ENCODE measurements around the gene PCSK6.
"Not testable (repeated sequence)": the region's sequence is repeated elsewhere in the genome, so short reads cannot be mapped to it uniquely, and the experiment has no call there.

The PCSK6 gene

GRCh38 chr15:101303408-101303807 lies 186.1 kb downstream of the PCSK6 start:
- no peak for DNase-seq

DNA sequence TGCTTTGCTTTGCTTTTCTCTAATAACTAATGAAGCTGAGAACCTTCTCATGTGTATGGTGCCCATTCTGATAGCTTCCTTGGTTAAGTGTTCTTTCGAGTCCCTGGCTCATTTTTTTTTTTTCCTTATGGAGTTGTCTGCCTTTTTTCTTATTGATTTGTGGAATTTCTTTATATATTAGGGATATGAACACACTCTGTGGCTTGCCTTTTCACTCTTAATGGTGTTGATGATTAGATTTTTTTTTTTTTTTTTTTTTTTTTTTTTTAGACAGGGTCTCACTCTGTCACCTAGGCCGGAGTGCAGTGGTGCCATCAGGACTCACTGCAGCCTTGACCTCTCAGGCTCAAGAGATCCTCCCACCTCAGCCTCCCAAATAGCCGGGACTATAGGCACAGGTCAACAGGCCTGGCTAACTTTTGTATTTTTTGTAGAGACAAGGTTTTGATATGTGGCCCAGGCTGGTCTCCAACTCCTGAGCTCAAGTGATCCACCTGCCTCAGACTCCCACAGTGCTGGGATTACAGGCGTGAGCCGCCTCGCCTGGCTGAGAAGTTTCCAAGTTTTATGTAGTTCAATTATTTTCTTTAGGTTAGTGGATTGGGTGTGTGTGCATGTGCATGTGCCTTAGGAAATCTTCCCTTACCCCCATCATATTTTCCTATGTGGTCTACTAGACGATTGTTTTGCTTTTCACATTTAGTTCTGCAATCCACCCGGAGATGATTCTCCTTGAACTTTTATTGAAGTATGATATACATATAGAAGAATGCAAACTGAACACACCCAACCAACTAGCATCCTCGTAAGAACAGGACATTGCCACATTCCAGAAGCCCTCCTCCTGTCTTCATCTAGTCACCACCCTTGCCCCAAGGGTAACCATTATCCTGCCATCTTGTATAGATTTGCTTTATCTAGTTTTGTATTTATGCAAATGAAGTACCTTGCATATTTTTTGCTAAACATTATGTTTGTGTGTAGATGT lies 192.8 kb downstream of the PCSK6 start:
- DNase-seq = no peak

- no peak for DNase-seq
Measured at GRCh38 chr15:101295607-101296161, 193.8 kb downstream of the PCSK6 start.

GRCh38 chr15:101294731-101295606 lies 194.5 kb downstream of the PCSK6 start, which contains the start of gene SNRPA1:
Gene SNRPA1, minus strand, starts transcription at chr15:101295248. Its CDS starts 70 bp downstream, at chr15:101295178.
- peak; percentile 97 for DNase-seq

- DNase-seq = no peak
Measured at GRCh38 chr15:101293122-101293521, 196.4 kb downstream of the PCSK6 start.

- no peak for DNase-seq
Measured at GRCh38 chr15:101288905-101289513, 200.5 kb downstream of the PCSK6 start.

DNA sequence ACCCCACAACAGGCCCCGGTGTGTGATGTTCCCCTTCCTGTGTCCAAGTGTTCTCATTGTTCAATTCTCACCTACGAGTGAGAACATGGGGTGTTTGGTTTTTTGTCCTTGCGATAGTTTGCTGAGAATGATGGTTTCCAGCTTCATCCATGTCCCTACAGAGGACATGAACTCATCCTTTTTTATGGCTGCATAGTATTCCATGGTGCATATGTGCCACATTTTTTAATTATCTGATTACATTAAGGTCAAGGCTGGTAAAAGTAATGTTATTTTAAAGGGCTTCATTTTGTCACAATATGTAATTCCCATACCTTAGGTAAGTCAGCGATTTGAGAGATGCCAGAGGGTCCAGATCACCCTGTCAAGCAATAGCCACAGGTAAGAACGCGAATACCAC lies 202.2 kb downstream of the PCSK6 start:
- DNase-seq = not testable (repeated sequence)

DNA sequence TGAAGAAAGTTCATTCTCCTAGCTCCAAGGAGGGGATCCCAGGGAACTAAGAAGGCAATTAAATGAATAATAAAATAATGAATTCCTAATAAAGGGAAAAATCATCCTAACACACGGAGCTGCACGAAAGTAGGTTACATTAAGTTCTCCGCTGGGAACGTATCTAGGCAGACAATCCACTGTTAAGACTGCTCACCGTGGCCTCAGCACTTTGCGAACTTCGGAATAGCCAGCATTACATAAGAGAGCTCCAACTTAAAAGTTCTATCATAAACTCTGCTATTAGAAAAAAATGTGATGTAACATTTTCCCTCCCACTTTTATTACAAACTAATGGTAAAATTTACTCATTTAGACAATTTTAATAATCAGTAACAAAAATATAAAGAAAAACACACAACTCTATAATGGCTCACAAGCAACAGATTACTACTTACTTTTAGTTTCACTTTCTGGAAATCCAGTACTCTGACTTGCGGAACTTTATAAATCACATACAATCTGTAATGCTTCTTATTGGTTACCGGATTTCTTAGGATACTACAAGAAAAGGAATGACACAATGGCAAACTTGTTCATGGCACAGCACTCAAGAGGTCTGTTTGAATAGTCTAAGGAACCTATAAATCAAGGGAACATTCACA lies 202.9 kb downstream of the PCSK6 start:
- DNase-seq = no peak

- DNase-seq = no peak
Measured at GRCh38 chr15:101283931-101284330, 205.6 kb downstream of the PCSK6 start.

DNA sequence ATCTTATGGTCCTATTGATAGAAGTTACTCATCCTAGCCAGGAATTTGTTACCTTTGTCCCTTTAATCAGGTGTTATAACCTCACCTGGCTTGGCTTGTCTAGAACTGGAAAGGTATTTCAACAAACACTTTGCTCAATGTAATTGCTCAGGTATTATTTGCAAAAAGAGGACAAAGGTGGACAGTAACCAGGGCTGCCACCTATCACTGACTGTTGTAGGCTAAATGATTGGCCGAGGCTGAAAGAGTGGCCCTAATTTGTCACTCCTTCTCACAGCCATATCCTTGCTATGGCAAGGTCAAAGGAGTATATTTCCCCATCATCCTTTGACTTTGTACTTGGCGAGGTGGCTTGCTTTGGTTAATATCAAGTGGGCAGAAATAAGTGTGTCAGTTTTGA lies 209.5 kb downstream of the PCSK6 start:
- no peak for DNase-seq

DNA sequence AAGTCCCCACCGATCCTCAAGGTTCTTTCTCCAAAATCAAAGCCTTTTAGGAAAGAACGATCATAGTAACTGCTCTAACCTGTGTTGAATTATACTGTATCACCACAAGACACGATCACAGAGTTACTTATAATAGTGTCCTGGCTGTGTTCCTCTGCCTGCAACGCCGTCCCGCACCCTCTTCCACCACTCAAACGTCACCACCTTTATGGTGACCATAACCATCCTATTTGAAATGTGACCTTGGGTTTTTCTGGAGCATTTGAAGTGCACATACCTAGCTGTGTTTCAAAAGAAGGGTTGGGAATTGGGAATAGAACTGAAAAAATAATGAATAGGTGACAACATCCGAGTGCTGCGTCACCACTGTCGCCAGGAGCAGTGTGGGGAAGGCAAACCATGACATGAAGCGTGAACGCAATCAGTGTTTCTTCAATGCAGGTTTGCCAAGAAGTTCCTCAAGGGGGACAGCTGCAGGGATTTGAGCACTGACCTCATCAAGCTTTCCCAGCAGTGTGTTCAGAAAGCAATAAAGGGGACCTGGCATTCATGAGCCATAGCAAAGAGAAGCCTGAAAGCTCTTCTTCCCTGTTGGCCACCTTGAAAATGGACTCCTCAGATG lies 211.5 kb downstream of the PCSK6 start:
- no peak for DNase-seq

DNA sequence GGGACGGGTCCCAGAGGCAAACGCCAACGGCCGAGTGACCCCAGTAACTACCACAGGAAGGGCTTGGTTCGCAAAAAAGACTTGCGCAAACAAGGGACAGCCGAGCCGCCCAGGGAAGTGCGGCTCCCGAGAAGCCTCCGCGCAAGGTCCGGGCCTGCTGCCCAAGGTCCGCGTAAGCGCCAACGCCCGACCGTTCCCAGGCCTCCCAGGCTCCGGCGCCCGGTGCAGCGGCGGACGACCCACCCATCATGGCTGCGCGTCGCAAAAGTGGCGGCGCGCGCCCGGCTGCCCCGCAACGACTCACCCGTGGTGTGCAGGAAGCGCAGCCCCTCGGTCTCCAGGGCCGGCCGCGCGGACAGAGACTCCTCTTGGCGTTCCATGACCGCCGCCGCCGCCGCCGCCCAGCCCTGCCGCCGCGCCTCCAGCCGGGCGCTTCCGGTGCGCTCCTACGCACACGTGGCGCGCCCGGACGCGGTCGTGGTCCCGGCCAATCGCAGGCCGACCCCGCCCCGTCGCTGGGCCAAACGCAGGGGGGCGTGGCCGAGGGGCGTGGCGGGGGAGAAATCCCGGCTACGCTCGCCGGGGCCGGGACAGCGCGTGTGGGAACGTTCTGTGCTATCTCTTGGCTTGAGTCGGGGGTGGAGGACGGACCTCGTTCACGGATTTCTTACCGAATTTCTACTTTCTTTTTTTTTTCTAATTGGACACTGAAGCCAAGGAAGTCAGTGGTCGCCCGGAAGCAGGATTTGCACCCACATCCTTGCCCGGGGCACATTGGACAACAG lies 212.3 kb downstream of the PCSK6 start, which contains the start of gene SELENOS:
Gene SELENOS, minus strand, starts transcription at position 448 of the 785 bp plus-strand sequence. Its CDS starts 68 bp downstream, at position 380.
- DNase-seq = peak; percentile 92

GRCh38 chr15:101276501-101277037 lies 212.9 kb downstream of the PCSK6 start:
- peak; percentile 34 for DNase-seq

GRCh38 chr15:101275018-101275417 lies 214.5 kb downstream of the PCSK6 start:
- DNase-seq = no peak

DNA sequence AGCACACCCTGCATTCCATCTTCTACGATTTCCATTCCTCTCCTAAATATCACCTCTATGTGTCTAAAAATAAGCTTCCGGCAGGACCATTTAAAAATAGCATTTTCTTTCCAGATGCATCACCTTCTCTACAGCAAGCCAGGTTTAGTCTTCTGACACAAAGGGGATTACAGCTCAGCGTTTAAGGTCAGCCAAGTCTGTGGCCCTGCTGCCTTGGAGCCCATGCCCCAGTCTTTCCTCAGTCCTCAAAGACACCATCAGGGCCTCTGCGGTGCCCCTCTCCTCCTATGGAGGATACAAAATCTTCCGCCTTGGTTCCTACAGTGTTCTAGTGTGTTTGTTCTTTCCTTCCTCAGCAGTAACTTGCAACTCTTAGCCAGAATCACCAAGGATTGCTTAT lies 216.0 kb downstream of the PCSK6 start:
- DNase-seq = no peak

DNA sequence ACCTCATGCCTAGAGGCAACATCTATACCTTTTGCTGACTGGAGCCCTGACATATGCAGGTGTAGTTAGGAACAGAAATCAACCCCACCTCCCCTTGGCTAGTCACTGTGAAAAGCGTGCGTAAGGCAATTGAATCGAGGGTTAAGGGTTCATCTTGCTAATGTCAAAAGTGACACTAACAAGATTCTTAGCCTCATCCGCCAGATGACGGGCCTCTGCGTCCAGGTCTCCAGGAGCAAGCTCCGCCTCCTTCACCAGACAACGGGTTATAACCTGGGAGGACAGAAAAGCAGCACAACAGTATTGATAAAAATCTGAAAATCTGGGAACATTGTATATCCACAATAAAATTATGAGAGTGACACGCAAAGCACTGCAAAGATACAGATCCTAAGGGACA lies 216.9 kb downstream of the PCSK6 start:
- no peak for DNase-seq

GRCh38 chr15:101269479-101270223 lies 219.9 kb downstream of the PCSK6 start:
- no peak for DNase-seq

DNA sequence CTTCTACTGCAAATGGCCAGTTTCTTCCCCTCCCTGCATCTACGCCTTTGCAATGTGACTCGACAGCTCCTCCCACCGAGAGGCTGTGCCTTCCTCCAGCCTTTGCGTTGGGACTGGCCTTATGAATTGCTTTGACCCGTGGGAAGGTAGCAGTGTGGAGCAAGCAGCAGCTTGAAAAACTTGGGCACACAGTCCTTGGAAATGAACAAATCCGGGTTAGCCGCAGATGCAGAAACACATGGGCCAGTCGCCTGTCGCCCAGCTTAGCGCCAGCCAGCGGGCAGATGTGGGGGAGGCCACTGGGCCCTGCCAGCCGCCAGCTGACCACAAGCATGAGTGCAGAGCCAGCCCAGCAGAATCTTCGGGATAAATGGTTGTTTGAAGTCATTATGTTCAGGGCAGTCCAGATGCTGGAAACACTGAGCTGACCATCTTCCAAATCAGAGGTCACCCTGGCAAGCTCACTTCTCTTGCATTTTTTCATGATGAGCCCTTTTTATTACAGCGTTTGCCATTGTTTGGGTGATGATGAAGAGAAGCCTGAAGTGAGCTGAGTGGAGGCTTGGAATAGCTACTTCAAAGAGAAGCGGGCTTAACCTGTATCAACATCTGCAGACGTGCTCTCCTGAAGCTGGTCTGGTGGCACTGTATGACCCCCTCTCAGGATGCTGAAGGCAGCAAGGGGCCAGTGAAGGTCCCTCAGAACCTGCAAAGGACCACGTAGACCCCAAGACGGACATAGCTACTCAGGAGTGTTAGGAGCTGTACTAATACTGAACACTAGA lies 222.0 kb downstream of the PCSK6 start:
- no peak for DNase-seq

DNA sequence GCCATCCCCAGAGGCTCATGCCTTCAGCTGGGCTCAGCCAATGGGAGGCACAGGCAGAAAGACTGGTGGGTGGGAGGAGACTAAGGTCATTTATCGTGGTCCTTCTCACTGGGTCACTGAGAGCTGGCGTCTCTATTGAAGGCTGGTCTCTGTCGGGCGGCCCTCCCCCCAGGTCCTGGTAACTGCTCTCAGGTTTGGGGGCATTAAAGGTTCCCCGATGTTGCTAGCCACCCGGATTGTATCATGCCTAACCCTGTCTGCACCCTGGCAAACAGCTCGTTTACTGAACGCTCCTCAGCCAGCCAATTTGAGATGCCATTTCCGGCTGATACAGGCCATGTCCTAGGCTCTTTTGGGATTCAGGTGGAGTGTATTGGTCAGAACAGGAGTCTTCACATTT lies 222.7 kb downstream of the PCSK6 start:
- no peak for DNase-seq

All from retina (tissue), 1 donor.